CD8-positive, alpha-beta memory T cell (primary cell): ENCODE measurements around the gene ZMYND10. TPM values are rescaled to one million over a fixed set of nuclear protein-coding genes. Genes with fewer than 3 reads are reported as not detected.

Experiments
- CTCF ChIA-PET: fragments of 350-600 bp; sonication (Branson Sonifier 250); formaldehyde crosslinking; loops from one replicate; lab custom pipeline; 2021; ENCODE audit warnings: antibody characterized with exemption; lab: Charles Lee
- POLR2A ChIA-PET: fragments of 350-600 bp; sonication (Branson Sonifier 250); formaldehyde crosslinking; loops from one replicate; lab custom pipeline; 2021; ENCODE audit warnings: antibody characterized with exemption; lab: Charles Lee
- DNase-seq, 5 donors: peaks; one replicate each; pipeline versions ENCODE4 v3.0.0 to v3.0.0-alpha.2; 2020 to 2022; ENCODE audit warnings: mixed read lengths in 1 of 5
- H3K27ac ChIP-seq: one replicate; pipeline ENCODE4 v1.7.0; 2013; ENCODE audit warnings: low read depth, mild to moderate bottlenecking, low read length, moderate library complexity
- H3K27me3 ChIP-seq: 2 replicates; pipeline ENCODE4 v1.7.0; 2013; ENCODE audit warnings: low read length, mild to moderate bottlenecking; ENCODE audit not compliant: insufficient read depth, poor library complexity, severe bottlenecking
- H3K36me3 ChIP-seq: 2 replicates; pipeline ENCODE4 v1.7.0; 2013; ENCODE audit warnings: mild to moderate bottlenecking, low read length, moderate library complexity; ENCODE audit not compliant: insufficient read depth
- H3K4me1 ChIP-seq: 2 replicates; pipeline ENCODE4 v1.7.0; 2013; ENCODE audit warnings: mild to moderate bottlenecking, low read length, moderate library complexity; ENCODE audit not compliant: insufficient read depth
- H3K4me3 ChIP-seq: 2 replicates; pipeline ENCODE4 v1.7.0; 2013; ENCODE audit warnings: mild to moderate bottlenecking, low read length
- H3K9me3 ChIP-seq: 2 replicates; pipeline ENCODE4 v1.7.0; 2013; ENCODE audit warnings: mild to moderate bottlenecking, low read length
- H3K27ac Mint-ChIP-seq, 8 donors: one replicate each; pipeline ENCODE4 v1.8.0; 2020 to 2021; ENCODE audit warnings: mixed read lengths in 8 of 8, mild to moderate bottlenecking in 6 of 8, inconsistent platforms in 3 of 8, moderate library complexity in 3 of 8
- H3K27me3 Mint-ChIP-seq, 2 donors: one replicate each; pipeline ENCODE4 v1.8.0; 2020 to 2021; ENCODE audit warnings: mixed read lengths in 2 of 2, mild to moderate bottlenecking in 1 of 2, moderate library complexity in 1 of 2
- H3K36me3 Mint-ChIP-seq, 3 donors: one replicate each; pipeline ENCODE4 v1.8.0; 2020 to 2021; ENCODE audit warnings: mixed read lengths in 3 of 3, inconsistent platforms in 1 of 3, mild to moderate bottlenecking in 1 of 3
- H3K4me1 Mint-ChIP-seq, 3 donors: one replicate each; pipeline ENCODE4 v1.8.0; 2020 to 2021; ENCODE audit warnings: mixed read lengths in 3 of 3, inconsistent platforms in 1 of 3, mild to moderate bottlenecking in 1 of 3
- H3K4me3 Mint-ChIP-seq, 7 donors: one replicate each; pipeline ENCODE4 v1.8.0; 2020 to 2021; ENCODE audit warnings: mixed read lengths in 7 of 7, mild to moderate bottlenecking in 6 of 7, moderate library complexity in 4 of 7, inconsistent platforms in 2 of 7
- H3K9me3 Mint-ChIP-seq, 5 donors: one replicate each; pipeline ENCODE4 v1.8.0; 2020 to 2022; ENCODE audit warnings: mixed read lengths in 5 of 5, mild to moderate bottlenecking in 3 of 5, moderate library complexity in 2 of 5, inconsistent platforms in 1 of 5
- polyA plus RNA-seq: library from polyadenylated mRNA; unstranded; fragments of 300-500 nt; fragmentation: Illumina TruSeq; gene quantifications from one replicate; pipeline ENCODE4 v1.2.3, GENCODE V29; 2021
- total RNA-seq, 2 experiments: library from RNA; stranded (reverse); gene quantifications; one replicate each; pipeline ENCODE4 v1.2.3, GENCODE V29; 2021

ZMYND10 gene
- total RNA-seq (1 to 10 TPM in 1 of 2 experiments, under 1 TPM in 1; 0.97 to 1.3 TPM), polyA plus RNA-seq (1.1 TPM)

DNA sequence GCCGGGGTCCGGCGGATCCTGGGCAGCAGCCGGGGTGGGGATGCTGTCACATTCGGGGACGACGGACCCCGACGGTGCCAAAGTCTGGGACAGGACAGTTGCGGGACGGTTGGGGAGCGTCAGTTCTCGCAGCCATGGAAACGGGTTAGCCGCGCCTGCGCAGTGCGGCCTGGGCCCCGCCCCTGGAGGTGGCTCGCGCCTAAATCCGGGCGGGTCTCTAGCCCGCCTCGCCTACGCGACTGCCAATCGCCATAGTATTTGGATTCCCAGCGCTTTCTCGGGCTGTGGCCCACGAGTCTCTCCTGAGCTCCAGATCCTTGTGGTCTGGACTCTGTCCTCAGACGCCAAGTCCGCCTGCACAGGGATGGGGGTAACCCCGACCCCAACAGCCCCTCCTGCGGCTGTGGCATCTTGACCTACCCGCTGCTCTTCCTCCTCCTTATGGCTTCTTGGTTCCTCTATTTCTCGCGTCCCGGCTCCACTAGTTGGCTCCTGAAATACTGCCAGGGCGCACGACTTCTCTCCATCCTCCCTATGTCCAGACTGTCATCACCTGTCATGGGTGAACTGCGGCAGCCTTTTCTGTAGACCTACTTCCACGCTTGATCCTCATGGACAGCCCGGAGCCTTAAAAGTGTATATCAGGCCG is at the start of gene ZMYND10:
Gene ZMYND10 (minus strand): TSS at position 147 of the 649 bp plus-strand sequence. CDS start 153 bp downstream, outside the sequence.
- peaks cover 21% of the 10 kb centered on the region for H3K36me3 ChIP-seq
- peaks cover 66% of the 10 kb centered on the region for H3K4me1 ChIP-seq
- peak within 1 kb of the TSS; percentile 39 to 86 (median 70) for H3K4me3 Mint-ChIP-seq
- peak within 1 kb of the TSS in 6 of 8 donors; percentile 19 to 92 (median 72) for H3K27ac Mint-ChIP-seq
- H3K9me3 ChIP-seq, result no peaks in the 10 kb centered on the region
- no peak within 1 kb of the TSS for H3K27ac ChIP-seq
- H3K9me3 Mint-ChIP-seq, result no peaks in the 10 kb centered on the region
- H3K27me3 ChIP-seq, result no peaks in the 10 kb centered on the region
- ChIA-PET POLR2A (interaction anchor here (3.5 kb wide), 1 partner anchor 9 kb away, joined by 27 read pairs; no protein-coding TSS in a partner anchor), CTCF (interaction anchor here (1.0 to 9.6 kb wide), 5 partner anchors 8 to 227 kb away, joined by 3 to 103 read pairs (median 4); partner anchors contain the start of gene RASSF1)
- H3K4me3 ChIP-seq, result peak within 1 kb of the TSS; percentile 56
- peak; percentile 65 to 83 (median 70) for DNase-seq
- H3K36me3 Mint-ChIP-seq, result peaks cover 0 to 31% (median 3%) of the 10 kb centered on the region in 3 donors
- H3K27me3 Mint-ChIP-seq, result no peaks in the 10 kb centered on the region
- H3K4me1 Mint-ChIP-seq, result peaks cover 55 to 87% (median 63%) of the 10 kb centered on the region in 3 donors

DNA sequence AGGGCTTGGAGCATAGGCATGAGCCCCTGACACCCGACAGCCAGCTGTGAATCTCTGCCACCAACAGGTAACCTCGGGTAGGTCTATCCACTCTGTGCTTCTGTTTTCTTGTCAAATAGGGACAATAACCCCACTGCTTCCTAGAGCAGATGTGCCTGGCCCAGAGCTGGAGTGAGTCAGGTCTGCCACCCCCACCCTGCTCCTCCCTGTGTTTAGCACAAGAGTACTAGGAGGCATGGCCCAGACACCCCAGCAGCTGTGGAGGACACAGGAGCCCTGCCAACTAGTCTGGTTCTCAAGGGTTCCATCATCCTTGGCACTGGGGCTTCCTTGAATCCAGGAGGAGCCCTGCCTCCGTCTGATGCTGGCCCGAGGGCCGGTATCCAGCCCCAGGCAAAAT is 47.5 kb upstream of the ZMYND10 start:
- CTCF ChIA-PET, result no interaction called here
- peak overlapping the region in 2 of 8 donors; percentile 47 to 91 for H3K27ac Mint-ChIP-seq
- POLR2A ChIA-PET, result no interaction called here

DNA sequence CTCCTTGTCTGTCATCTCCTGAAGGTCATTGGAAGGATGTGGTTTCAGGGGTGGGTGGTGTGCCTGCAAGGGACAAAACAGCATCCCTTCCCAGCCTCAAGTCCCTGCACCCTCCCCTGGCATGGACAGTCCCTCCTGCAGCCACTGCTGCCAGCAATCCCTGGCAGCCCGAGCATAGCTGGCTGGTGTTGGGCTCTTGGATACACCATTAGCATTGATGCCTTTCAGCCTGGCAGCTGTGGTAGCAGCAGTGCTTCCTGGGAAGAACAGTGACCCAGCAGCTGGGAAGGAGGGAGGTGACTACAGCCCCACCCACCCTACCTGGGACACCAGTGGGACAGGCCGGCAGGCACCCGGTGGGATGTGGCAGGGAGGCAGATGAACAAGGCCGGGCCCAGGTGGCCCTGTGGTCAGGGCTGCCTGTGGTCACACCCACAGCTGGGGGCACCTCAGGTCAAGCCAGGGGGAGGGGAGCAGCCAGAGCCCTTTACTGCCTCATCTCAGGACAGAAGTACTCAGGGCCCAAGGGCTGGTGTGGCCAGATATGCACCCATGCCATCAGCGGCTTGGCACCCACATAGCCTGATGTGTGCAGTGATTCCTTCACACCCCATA is 46.7 kb upstream of the ZMYND10 start:
- H3K4me3 Mint-ChIP-seq, result no peak overlapping the region
- POLR2A ChIA-PET, result no interaction called here

More for the DNA sequence above, 47.5 kb upstream of the ZMYND10 start:
- Histone ChIP-seq H3K4me1 (no peaks in the 10 kb centered on the region), H3K27ac (no peak overlapping the region), H3K4me3 (no peak overlapping the region), H3K27me3 (no peaks in the 10 kb centered on the region), H3K9me3 (no peaks in the 10 kb centered on the region), H3K36me3 (no peaks in the 10 kb centered on the region)
- Mint-ChIP-seq H3K27me3 (no peaks in the 10 kb centered on the region), H3K9me3 (no peaks in the 10 kb centered on the region), H3K4me1 (peaks cover 0 to 5% (median 0%) of the 10 kb centered on the region in 3 donors), H3K36me3 (no peaks in the 10 kb centered on the region), H3K4me3 (no peak overlapping the region)
- DNase-seq, result no peak

DNA sequence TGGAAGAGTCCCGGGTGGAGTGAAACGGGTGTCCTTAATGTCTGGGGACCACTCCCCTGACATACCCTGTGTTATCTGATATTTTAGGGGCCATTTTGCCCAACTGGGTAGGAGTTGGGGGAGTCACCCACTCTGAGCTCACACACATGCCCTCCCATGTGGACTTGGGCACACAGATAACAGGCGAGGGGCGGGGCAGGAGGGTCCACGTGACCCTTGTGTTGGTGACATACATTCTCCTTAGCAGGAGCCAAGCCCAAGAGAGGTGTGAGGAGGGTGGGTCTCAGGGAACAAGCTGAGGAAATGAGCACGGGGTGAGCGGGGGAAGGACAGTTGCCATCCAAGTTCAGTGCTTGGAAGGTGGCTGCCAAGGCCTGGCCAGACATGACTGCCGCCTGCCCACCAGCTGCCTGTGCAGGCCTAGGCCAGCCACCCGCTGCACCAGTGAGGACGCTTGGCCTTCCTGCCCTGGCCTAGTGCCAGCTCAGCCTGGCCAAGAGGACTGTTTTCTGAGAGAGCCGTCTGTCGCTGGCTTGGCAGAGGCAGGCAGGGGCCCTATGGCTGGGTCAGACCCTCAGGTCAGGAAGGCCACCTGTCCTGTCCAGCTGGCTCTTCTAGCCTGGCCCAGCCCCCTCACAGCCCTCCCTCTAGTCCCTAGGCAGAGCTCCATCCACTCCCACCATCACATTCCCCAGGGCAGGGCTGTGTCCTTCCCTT is 45.1 kb upstream of the ZMYND10 start:
- Mint-ChIP-seq H3K27ac (peak overlapping the region in 1 of 8 donors; percentile 84), H3K4me3 (no peak overlapping the region), H3K36me3 (no peaks in the 10 kb centered on the region), H3K9me3 (no peaks in the 10 kb centered on the region), H3K27me3 (no peaks in the 10 kb centered on the region), H3K4me1 (peaks cover 0 to 5% (median 0%) of the 10 kb centered on the region in 3 donors)
- H3K27ac ChIP-seq, result no peak overlapping the region
- no peak overlapping the region for H3K4me3 ChIP-seq
- no peak for DNase-seq
- ChIA-PET CTCF (interaction anchor here (1.0 kb wide), 1 partner anchor 44 kb away, joined by 4 read pairs; no protein-coding TSS in a partner anchor), POLR2A (no interaction called here)
- no peaks in the 10 kb centered on the region for H3K36me3 ChIP-seq
- H3K27me3 ChIP-seq, result no peaks in the 10 kb centered on the region
- no peaks in the 10 kb centered on the region for H3K9me3 ChIP-seq
- H3K4me1 ChIP-seq, result no peaks in the 10 kb centered on the region

More for the DNA sequence above, 46.7 kb upstream of the ZMYND10 start:
- Histone ChIP-seq H3K4me1 (no peaks in the 10 kb centered on the region), H3K9me3 (no peaks in the 10 kb centered on the region), H3K36me3 (no peaks in the 10 kb centered on the region), H3K27ac (no peak overlapping the region), H3K27me3 (no peaks in the 10 kb centered on the region), H3K4me3 (no peak overlapping the region)
- peaks cover 0 to 5% (median 0%) of the 10 kb centered on the region in 3 donors for H3K4me1 Mint-ChIP-seq
- CTCF ChIA-PET, result no interaction called here
- H3K36me3 Mint-ChIP-seq, result no peaks in the 10 kb centered on the region
- H3K9me3 Mint-ChIP-seq, result no peaks in the 10 kb centered on the region
- no peaks in the 10 kb centered on the region for H3K27me3 Mint-ChIP-seq
- no peak for DNase-seq
- peak overlapping the region in 2 of 8 donors; percentile 6 to 32 for H3K27ac Mint-ChIP-seq

DNA sequence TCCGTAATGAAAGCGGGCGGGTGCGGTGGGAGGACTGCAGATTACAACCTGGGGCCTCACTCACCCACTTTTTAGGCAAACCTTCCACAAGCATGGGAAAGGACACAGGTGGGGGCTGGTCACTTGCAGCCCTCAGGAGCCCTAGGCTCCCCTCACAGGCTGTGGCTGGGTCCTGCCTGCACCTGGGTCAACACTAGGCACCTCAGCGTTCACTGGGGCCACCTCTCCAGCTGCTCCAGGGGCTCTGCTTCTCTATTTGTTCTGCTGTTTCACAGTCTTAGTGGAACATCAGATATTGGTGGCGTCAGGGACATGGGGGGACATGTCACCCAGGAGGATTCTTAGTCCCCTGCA is 43.9 kb upstream of the ZMYND10 start:
- H3K27me3 ChIP-seq, result no peaks in the 10 kb centered on the region
- CTCF ChIA-PET, result no interaction called here
- Mint-ChIP-seq H3K9me3 (no peaks in the 10 kb centered on the region), H3K27me3 (no peaks in the 10 kb centered on the region), H3K27ac (no peak overlapping the region), H3K4me3 (no peak overlapping the region), H3K36me3 (no peaks in the 10 kb centered on the region), H3K4me1 (peaks cover 0 to 5% (median 0%) of the 10 kb centered on the region in 3 donors)
- POLR2A ChIA-PET, result no interaction called here
- H3K4me1 ChIP-seq, result no peaks in the 10 kb centered on the region
- no peaks in the 10 kb centered on the region for H3K9me3 ChIP-seq
- DNase-seq, result no peak
- H3K36me3 ChIP-seq, result no peaks in the 10 kb centered on the region
- H3K4me3 ChIP-seq, result no peak overlapping the region
- no peak overlapping the region for H3K27ac ChIP-seq

DNA sequence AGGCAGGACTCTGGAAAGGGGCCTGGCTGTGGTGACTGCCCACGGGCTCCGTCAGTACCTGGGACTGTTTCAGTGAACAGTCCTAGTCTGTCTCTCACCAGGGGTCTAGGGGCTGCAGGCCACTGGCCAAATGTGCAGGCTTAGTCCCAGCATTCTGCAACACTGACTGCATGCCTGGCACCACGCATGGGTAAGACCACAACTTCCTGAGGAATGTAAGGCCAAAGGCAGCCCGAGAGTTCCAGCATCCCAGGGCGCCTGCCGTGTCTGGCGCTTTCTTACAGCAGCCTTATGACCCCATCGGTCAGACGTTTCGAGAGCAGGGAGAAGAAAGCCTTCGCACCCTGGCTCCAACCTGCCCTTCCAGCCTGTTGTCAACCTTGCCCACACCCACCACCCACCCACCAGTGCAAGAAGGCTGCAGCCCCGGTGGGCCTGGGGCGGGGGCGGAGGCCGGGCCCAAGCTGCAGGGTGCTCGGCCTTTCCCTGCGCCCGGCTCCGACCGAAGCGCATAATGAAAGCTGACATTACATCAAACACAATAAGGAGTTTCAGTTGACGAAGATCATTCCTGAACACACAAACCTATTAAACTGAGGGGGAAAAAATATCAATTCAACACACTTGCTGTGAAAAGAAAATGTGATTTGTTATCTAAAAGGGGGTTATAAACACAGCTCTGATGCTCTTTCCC is 43.3 kb upstream of the ZMYND10 start:
- H3K27ac Mint-ChIP-seq, result peak overlapping the region in 1 of 8 donors; percentile 41
- Histone ChIP-seq H3K27ac (no peak overlapping the region), H3K36me3 (no peaks in the 10 kb centered on the region), H3K4me3 (no peak overlapping the region), H3K9me3 (no peaks in the 10 kb centered on the region), H3K4me1 (no peaks in the 10 kb centered on the region), H3K27me3 (no peaks in the 10 kb centered on the region)
- H3K27me3 Mint-ChIP-seq, result no peaks in the 10 kb centered on the region
- H3K9me3 Mint-ChIP-seq, result no peaks in the 10 kb centered on the region
- POLR2A ChIA-PET, result no interaction called here
- no peaks in the 10 kb centered on the region for H3K36me3 Mint-ChIP-seq
- DNase-seq, result no peak
- CTCF ChIA-PET, result no interaction called here
- peaks cover 0 to 5% (median 0%) of the 10 kb centered on the region in 3 donors for H3K4me1 Mint-ChIP-seq
- no peak overlapping the region for H3K4me3 Mint-ChIP-seq

DNA sequence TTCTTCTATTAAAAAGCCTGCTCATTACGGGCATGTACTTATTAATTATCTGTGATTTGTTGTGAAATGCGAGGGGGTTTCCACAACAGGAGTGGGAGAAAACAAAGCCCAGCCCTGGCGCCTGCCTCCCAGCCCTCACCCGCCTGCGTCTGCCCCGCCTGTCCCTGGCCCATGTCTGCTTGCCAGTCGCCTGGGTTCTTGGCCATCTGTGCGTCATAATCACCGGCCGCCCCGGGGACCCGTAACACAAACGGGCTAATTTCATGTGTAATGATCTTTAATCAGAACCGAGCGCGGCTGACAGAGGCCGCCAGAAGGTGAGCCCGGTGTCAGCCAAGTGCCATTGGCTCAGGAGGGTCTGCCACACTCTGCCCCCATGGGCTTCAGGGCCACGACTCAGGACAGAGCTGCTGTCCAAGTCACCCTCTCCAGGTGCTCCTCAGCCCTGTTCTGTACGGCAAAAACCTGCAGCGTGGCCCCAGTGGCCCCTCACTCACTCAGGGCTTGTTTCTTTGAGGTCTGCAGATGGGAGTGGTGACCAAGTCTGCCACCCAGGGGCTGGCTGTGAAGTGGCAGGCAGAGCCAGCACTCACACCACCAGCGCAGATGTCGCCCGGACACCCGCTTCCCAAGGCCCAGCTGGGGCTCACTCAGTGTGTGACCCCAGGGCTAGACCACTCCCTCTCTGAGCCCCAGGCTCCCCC is 42.6 kb upstream of the ZMYND10 start:
- H3K27ac ChIP-seq, result no peak overlapping the region
- no peaks in the 10 kb centered on the region for H3K27me3 ChIP-seq
- Mint-ChIP-seq H3K4me3 (no peak overlapping the region), H3K4me1 (peaks cover 0 to 5% (median 0%) of the 10 kb centered on the region in 3 donors), H3K36me3 (no peaks in the 10 kb centered on the region), H3K27ac (peak overlapping the region in 1 of 8 donors; percentile 41), H3K27me3 (no peaks in the 10 kb centered on the region), H3K9me3 (no peaks in the 10 kb centered on the region)
- no peak for DNase-seq
- no peak overlapping the region for H3K4me3 ChIP-seq
- ChIA-PET CTCF (no interaction called here), POLR2A (no interaction called here)
- no peaks in the 10 kb centered on the region for H3K4me1 ChIP-seq
- no peaks in the 10 kb centered on the region for H3K36me3 ChIP-seq
- H3K9me3 ChIP-seq, result no peaks in the 10 kb centered on the region
